Right lobe of liver (tissue), 6 donors: ENCODE results near the gene AEBP1. TPM values are rescaled to one million over a fixed set of nuclear protein-coding genes. Genes with fewer than 3 reads are reported as not detected.
A peak's percentile ranks its signal among the peaks of the same experiment; 100 is the strongest.

Source experiments
- ATAC-seq, 4 donors: fragments of 200-7000 bp; cut with Tn5 transposase; one replicate each; pipeline ENCODE4 v1.9.1; 2020; ENCODE audit warnings: mild to moderate bottlenecking in 4 of 4, moderate library complexity in 4 of 4
- DNase-seq, 3 donors: peaks; one replicate each; pipeline ENCODE4 v3.0.0-alpha.2; 2020
- H3K27ac ChIP-seq, 3 donors: fragments of 200-600 bp; one replicate each; pipeline ENCODE4 v1.8.0; 2022
- H3K27me3 ChIP-seq, 2 donors: fragments of 200-600 bp; one replicate each; pipeline ENCODE4 v1.8.0; 2022
- H3K36me3 ChIP-seq, 4 donors: fragments of 200-600 bp; sonication (generic) in 1 of 4; one replicate each; pipeline versions ENCODE4 v1.5.1 to v1.8.0; 2017 to 2022; ENCODE audit warnings: control low read depth in 1 of 4
- H3K4me1 ChIP-seq, 4 donors: fragments of 200-600 bp; sonication (generic) in 1 of 4; one replicate each; pipeline versions ENCODE4 v1.5.1 to v1.8.0; 2017 to 2022; ENCODE audit warnings: control low read depth in 1 of 4
- H3K4me3 ChIP-seq, 3 donors: fragments of 200-600 bp; one replicate each; pipeline ENCODE4 v1.8.0; 2022
- H3K9me3 ChIP-seq, 4 donors: fragments of 200-600 bp; sonication (generic) in 1 of 4; one replicate each; pipeline versions ENCODE4 v1.5.1 to v1.8.0; 2017 to 2022; ENCODE audit warnings: control low read depth in 1 of 4
- CTCF ChIP-seq, 4 donors: fragments of 200-600 bp in 3 of 4; fragments of 450-650 bp in 1 of 4; IDR thresholded peaks; one replicate each; pipeline versions ENCODE4 v1.5.1 to v1.8.0; 2016 to 2022; ENCODE audit warnings: antibody characterized with exemption in 4 of 4, mild to moderate bottlenecking in 2 of 4
- POLR2A ChIP-seq: fragments of 450-650 bp; IDR thresholded peaks from one replicate; pipeline ENCODE4 v1.6.1; 2017; ENCODE audit warnings: antibody characterized with exemption, mild to moderate bottlenecking
- WGBS: methylation state at CpG from one replicate; pipeline ENCODE4 v1.1.6; 2018; ENCODE audit warnings: low coverage, low lambda C conversion rate; ENCODE audit not compliant: insufficient coverage; ENCODE audit errors: missing lambda C conversion rate; 5-methylcytosine and 5-hydroxymethylcytosine counted together
- intact Hi-C, 2 donors: fragments of 100-400 bp; cut with DNase I; formaldehyde crosslinking; loops; one replicate each; pipeline versions ENCODE4 v1.11.2 to v1.14.1; 2022
- total RNA-seq, 6 experiments: library from RNA; depleted of rRNA in 2 of 6; stranded (reverse); fragments of >200 nt in 2 of 6; fragmentation: NEBNext Ultra II Directional in 3 of 6; extraction: Animal tissue kit (Norgen Biotek cat#: 25700) in 3 of 6; gene quantifications; one replicate each; pipeline versions ENCODE4 v1.1.0 to v1.2.4, GENCODE V29; 2016 to 2023
- donor health status: DM: no; HTN: yes; CAD: no.
- donor health status: DM: no; HTN: no; CAD: no.
- donor health status: DM: no; HTN: no; CAD: no.
- donor health status: DM: no; HTN: yes; CAD: no.
- donor health status: DM: no; HTN: yes; CAD: no.

Gene AEBP1
- total RNA-seq, 6 experiments from 2014 or later: 7.8 to 37.8 (median 14.3) TPM

GRCh38 chr7:44147026-44147991 is 43.2 kb downstream of the AEBP1 start:
- no peaks in the 10 kb centered on the region for H3K36me3 ChIP-seq
- no peaks in the 10 kb centered on the region for H3K9me3 ChIP-seq
- WGBS: 81% methylated on average over 9 of the region's 33 CpGs
- no peaks in the 10 kb centered on the region for H3K27me3 ChIP-seq
- no peak overlapping the region for H3K4me3 ChIP-seq
- ATAC-seq (no peak), DNase-seq (peak in 1 of 3 donors; percentile 37)
- no peak overlapping the region for H3K27ac ChIP-seq
- no peak for TF ChIP-seq POLR2A
- TF ChIP-seq CTCF (IDR thresholded peaks at IDR 0.05): no peak
- H3K4me1 ChIP-seq: no peaks in the 10 kb centered on the region
- intact Hi-C loops: no loop called here

GRCh38 chr7:44148166-44148565 is 44.0 kb downstream of the AEBP1 start:
- no peak for ATAC-seq
- WGBS: 100% methylated on average over 1 of the region's 2 CpGs
- H3K36me3 ChIP-seq: no peaks in the 10 kb centered on the region
- peak in 1 of 3 donors; percentile 17 for DNase-seq
- no peaks in the 10 kb centered on the region for H3K9me3 ChIP-seq
- no peaks in the 10 kb centered on the region for H3K4me1 ChIP-seq
- H3K4me3 ChIP-seq: no peak overlapping the region
- no peak for TF ChIP-seq POLR2A
- no peak for TF ChIP-seq CTCF (IDR thresholded peaks at IDR 0.05)
- intact Hi-C loops: no loop called here
- no peak overlapping the region for H3K27ac ChIP-seq
- no peaks in the 10 kb centered on the region for H3K27me3 ChIP-seq

GRCh38 chr7:44148961-44149536 is 44.9 kb downstream of the AEBP1 start:
- no peaks in the 10 kb centered on the region for H3K4me1 ChIP-seq
- TF ChIP-seq CTCF (IDR thresholded peaks at IDR 0.05): no peak
- TF ChIP-seq POLR2A: no peak
- no peak for ATAC-seq
- 56% methylated on average over 5 of the region's 9 CpGs for WGBS
- no peak overlapping the region for H3K4me3 ChIP-seq
- intact Hi-C loops: no loop called here
- H3K36me3 ChIP-seq: no peaks in the 10 kb centered on the region
- no peaks in the 10 kb centered on the region for H3K9me3 ChIP-seq
- H3K27ac ChIP-seq: no peak overlapping the region
- peak in 1 of 3 donors; percentile 28 for DNase-seq
- H3K27me3 ChIP-seq: no peaks in the 10 kb centered on the region

GRCh38 chr7:44149571-44150465 is 45.7 kb downstream of the AEBP1 start:
- DNase-seq (peak in 1 of 3 donors; percentile 31), ATAC-seq (no peak)
- Histone ChIP-seq H3K4me1 (no peaks in the 10 kb centered on the region), H3K27me3 (no peaks in the 10 kb centered on the region), H3K36me3 (no peaks in the 10 kb centered on the region), H3K4me3 (no peak overlapping the region), H3K27ac (no peak overlapping the region), H3K9me3 (no peaks in the 10 kb centered on the region)
- TF ChIP-seq CTCF (IDR thresholded peaks at IDR 0.05) (no peak), POLR2A (no peak)
- intact Hi-C loops: no loop called here
- WGBS: 84% methylated on average over 9 of the region's 18 CpGs
